Measurements from ENCODE around the gene ATP8A1. TPM values are rescaled to one million over a fixed set of nuclear protein-coding genes. Genes with fewer than 3 reads are reported as not detected.

The ATP8A1 gene
- total RNA-seq, 1 donor from 2014 or later = 11.6 TPM

GRCh38 chr4:42671431-42672194 is 14.7 kb upstream of the ATP8A1 start:
- no peak overlapping the region for H3K27ac Mint-ChIP-seq
- no peaks in the 10 kb centered on the region for H3K9me3 Mint-ChIP-seq
- peaks cover 6% of the 10 kb centered on the region for H3K4me1 Mint-ChIP-seq (ENCODE audit: unreplicated experiment)
- no peaks in the 10 kb centered on the region for H3K36me3 Mint-ChIP-seq
- peaks cover 12% of the 10 kb centered on the region for H3K27me3 Mint-ChIP-seq
- no peak for TF ChIP-seq CTCF (conservative IDR thresholded peaks at IDR 0.05)
- DNase-seq (ENCODE audit: extremely low spot score, unreplicated experiment) = no peak
- H3K4me3 Mint-ChIP-seq = no peak overlapping the region

GRCh38 chr4:42658261-42658660 is 1.4 kb upstream of the ATP8A1 start:
- H3K27ac Mint-ChIP-seq = peak overlapping the region; percentile 97
- H3K4me3 Mint-ChIP-seq = peak overlapping the region; percentile 98
- no peak for TF ChIP-seq CTCF (conservative IDR thresholded peaks at IDR 0.05)
- H3K36me3 Mint-ChIP-seq = peaks cover 1% of the 10 kb centered on the region
- DNase-seq (ENCODE audit: extremely low spot score, unreplicated experiment) = no peak
- H3K4me1 Mint-ChIP-seq (ENCODE audit: unreplicated experiment) = peaks cover 25% of the 10 kb centered on the region
- H3K27me3 Mint-ChIP-seq = peaks cover 15% of the 10 kb centered on the region
- H3K9me3 Mint-ChIP-seq = peaks cover 1% of the 10 kb centered on the region

GRCh38 chr4:42656679-42656943 is 294 bp downstream of the ATP8A1 start:
- Mint-ChIP-seq H3K27me3 (peaks cover 10% of the 10 kb centered on the region), H3K4me1 (ENCODE audit: unreplicated experiment) (peaks cover 30% of the 10 kb centered on the region), H3K9me3 (peaks cover 17% of the 10 kb centered on the region), H3K27ac (peak overlapping the region; percentile 74), H3K36me3 (peaks cover 5% of the 10 kb centered on the region), H3K4me3 (peak overlapping the region; percentile 89)
- DNase-seq (ENCODE audit: extremely low spot score, unreplicated experiment) = no peak
- TF ChIP-seq CTCF (conservative IDR thresholded peaks at IDR 0.05) = peak; percentile 28

DNA sequence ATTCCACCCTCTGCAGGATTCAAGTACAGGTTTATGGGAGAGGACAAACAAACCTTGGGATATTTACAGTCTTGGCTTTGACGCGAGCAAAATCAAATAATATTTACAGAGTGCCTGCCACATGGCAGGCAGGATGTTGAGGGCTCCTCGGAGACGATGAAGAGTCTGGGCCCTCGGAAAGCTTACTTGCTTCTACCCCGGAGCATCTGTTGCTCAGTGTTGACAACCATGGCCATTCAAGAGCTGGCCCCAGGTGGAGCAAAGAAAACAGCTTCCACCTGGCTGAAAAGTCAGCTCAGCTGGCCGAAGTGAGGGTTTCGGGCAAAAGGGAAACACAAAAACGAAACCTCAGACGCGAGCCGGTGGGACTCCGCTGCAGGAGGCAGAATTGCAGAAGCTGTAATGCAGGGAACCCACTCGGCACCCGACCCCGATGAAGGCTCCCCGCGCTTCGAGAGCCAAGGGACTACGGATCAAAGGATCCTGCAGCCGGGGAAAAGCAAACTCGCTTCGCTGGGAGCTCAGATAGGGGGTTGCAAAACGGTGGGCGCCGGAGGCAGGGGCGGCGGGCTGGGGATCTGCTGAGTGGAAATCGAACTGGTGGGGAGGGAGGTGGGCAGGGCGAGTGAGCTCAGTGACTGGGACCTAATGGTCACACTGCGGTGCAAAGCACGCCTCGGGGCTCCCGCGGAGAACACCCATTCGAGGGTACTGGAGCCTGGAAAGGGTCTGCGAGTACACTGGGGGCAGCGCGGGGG is 805 bp downstream of the ATP8A1 start:
- peaks cover 30% of the 10 kb centered on the region for H3K4me1 Mint-ChIP-seq (ENCODE audit: unreplicated experiment)
- TF ChIP-seq CTCF (conservative IDR thresholded peaks at IDR 0.05) = no peak
- H3K9me3 Mint-ChIP-seq = peaks cover 19% of the 10 kb centered on the region
- H3K27ac Mint-ChIP-seq = peak overlapping the region; percentile 74
- DNase-seq (ENCODE audit: extremely low spot score, unreplicated experiment) = peak; percentile 71
- peaks cover 5% of the 10 kb centered on the region for H3K36me3 Mint-ChIP-seq
- H3K27me3 Mint-ChIP-seq = peaks cover 10% of the 10 kb centered on the region
- peak overlapping the region; percentile 89 for H3K4me3 Mint-ChIP-seq

- Mint-ChIP-seq H3K9me3 (peaks cover 23% of the 10 kb centered on the region), H3K27ac (no peak overlapping the region), H3K4me3 (peak overlapping the region; percentile 89), H3K27me3 (peaks cover 10% of the 10 kb centered on the region), H3K36me3 (peaks cover 5% of the 10 kb centered on the region), H3K4me1 (ENCODE audit: unreplicated experiment) (peaks cover 30% of the 10 kb centered on the region)
- TF ChIP-seq CTCF (conservative IDR thresholded peaks at IDR 0.05) = no peak
- DNase-seq (ENCODE audit: extremely low spot score, unreplicated experiment) = no peak
These were observed 1.7 kb downstream of the ATP8A1 start for GRCh38 chr4:42655269-42655637.

Measured in type B pancreatic cell (in vitro differentiated cells).